ENCODE measurements around the gene TMOD2.

TMOD2 gene

GRCh38 chr15:51726302-51727073, 24.9 kb upstream of the TMOD2 start:
- no peak overlapping the region for H3K4me3 Mint-ChIP-seq
- H3K27ac Mint-ChIP-seq = no peak overlapping the region
- no peaks in the 10 kb centered on the region for H3K9me3 Mint-ChIP-seq
- no peaks in the 10 kb centered on the region for H3K27me3 Mint-ChIP-seq (ENCODE audit: low read depth)
- peaks cover 32% of the 10 kb centered on the region for H3K4me1 Mint-ChIP-seq (ENCODE audit: low read depth)
- peaks cover 23% of the 10 kb centered on the region for H3K36me3 Mint-ChIP-seq (ENCODE audit: low read depth)

- H3K9me3 Mint-ChIP-seq = no peaks in the 10 kb centered on the region
- no peaks in the 10 kb centered on the region for H3K27me3 Mint-ChIP-seq (ENCODE audit: low read depth)
- H3K4me3 Mint-ChIP-seq = no peak overlapping the region
- peaks cover 36% of the 10 kb centered on the region for H3K4me1 Mint-ChIP-seq (ENCODE audit: low read depth)
- peaks cover 14% of the 10 kb centered on the region for H3K36me3 Mint-ChIP-seq (ENCODE audit: low read depth)
- H3K27ac Mint-ChIP-seq = no peak overlapping the region
Observed at GRCh38 chr15:51727141-51727897, 24.1 kb upstream of the TMOD2 start.

- Mint-ChIP-seq H3K27me3 (ENCODE audit: low read depth) (no peaks in the 10 kb centered on the region), H3K36me3 (ENCODE audit: low read depth) (peaks cover 25% of the 10 kb centered on the region), H3K27ac (peak overlapping the region; percentile 95), H3K9me3 (no peaks in the 10 kb centered on the region), H3K4me3 (peak overlapping the region; percentile 81), H3K4me1 (ENCODE audit: low read depth) (peaks cover 56% of the 10 kb centered on the region)
Observed at GRCh38 chr15:51731549-51732267, 19.7 kb upstream of the TMOD2 start.

GRCh38 chr15:51732646-51733045, 18.8 kb upstream of the TMOD2 start:
- Mint-ChIP-seq H3K9me3 (no peaks in the 10 kb centered on the region), H3K27ac (peak overlapping the region; percentile 95), H3K4me1 (ENCODE audit: low read depth) (peaks cover 55% of the 10 kb centered on the region), H3K36me3 (ENCODE audit: low read depth) (peaks cover 24% of the 10 kb centered on the region), H3K4me3 (peak overlapping the region; percentile 72), H3K27me3 (ENCODE audit: low read depth) (no peaks in the 10 kb centered on the region)

GRCh38 chr15:51735228-51736010, 16.0 kb upstream of the TMOD2 start:
- Mint-ChIP-seq H3K4me1 (ENCODE audit: low read depth) (peaks cover 63% of the 10 kb centered on the region), H3K27me3 (ENCODE audit: low read depth) (no peaks in the 10 kb centered on the region), H3K27ac (peak overlapping the region; percentile 82), H3K9me3 (no peaks in the 10 kb centered on the region), H3K4me3 (peak overlapping the region; percentile 88), H3K36me3 (ENCODE audit: low read depth) (peaks cover 17% of the 10 kb centered on the region)

- Mint-ChIP-seq H3K4me3 (peak overlapping the region; percentile 88), H3K36me3 (ENCODE audit: low read depth) (peaks cover 13% of the 10 kb centered on the region), H3K4me1 (ENCODE audit: low read depth) (peaks cover 57% of the 10 kb centered on the region), H3K27me3 (ENCODE audit: low read depth) (no peaks in the 10 kb centered on the region), H3K27ac (peak overlapping the region; percentile 82), H3K9me3 (no peaks in the 10 kb centered on the region)
Observed at GRCh38 chr15:51736069-51736468, 15.3 kb upstream of the TMOD2 start.

GRCh38 chr15:51736751-51737521, 14.5 kb upstream of the TMOD2 start:
- H3K27ac Mint-ChIP-seq = peak overlapping the region; percentile 82
- H3K27me3 Mint-ChIP-seq (ENCODE audit: low read depth) = no peaks in the 10 kb centered on the region
- H3K36me3 Mint-ChIP-seq (ENCODE audit: low read depth) = peaks cover 13% of the 10 kb centered on the region
- peak overlapping the region; percentile 88 for H3K4me3 Mint-ChIP-seq
- no peaks in the 10 kb centered on the region for H3K9me3 Mint-ChIP-seq
- peaks cover 50% of the 10 kb centered on the region for H3K4me1 Mint-ChIP-seq (ENCODE audit: low read depth)

GRCh38 chr15:51737522-51738305, 13.7 kb upstream of the TMOD2 start, which contains the start of gene LYSMD2:
TSS of gene LYSMD2 (minus strand) at chr15:51737655. CDS start at chr15:51737622, 33 bp downstream.
- Mint-ChIP-seq H3K4me3 (peak within 1 kb of the TSS; percentile 88), H3K27me3 (ENCODE audit: low read depth) (peaks cover 4% of the 10 kb centered on the region), H3K36me3 (ENCODE audit: low read depth) (peaks cover 12% of the 10 kb centered on the region), H3K27ac (peak within 1 kb of the TSS; percentile 82), H3K9me3 (no peaks in the 10 kb centered on the region), H3K4me1 (ENCODE audit: low read depth) (peaks cover 43% of the 10 kb centered on the region)

GRCh38 chr15:51738553-51738952, 12.8 kb upstream of the TMOD2 start:
- peak overlapping the region; percentile 68 for H3K4me3 Mint-ChIP-seq
- H3K27ac Mint-ChIP-seq = peak overlapping the region; percentile 81
- H3K36me3 Mint-ChIP-seq (ENCODE audit: low read depth) = peaks cover 3% of the 10 kb centered on the region
- peaks cover 11% of the 10 kb centered on the region for H3K27me3 Mint-ChIP-seq (ENCODE audit: low read depth)
- peaks cover 35% of the 10 kb centered on the region for H3K4me1 Mint-ChIP-seq (ENCODE audit: low read depth)
- H3K9me3 Mint-ChIP-seq = no peaks in the 10 kb centered on the region

- Mint-ChIP-seq H3K27ac (no peak overlapping the region), H3K9me3 (no peaks in the 10 kb centered on the region), H3K4me3 (peak overlapping the region; percentile 38), H3K4me1 (ENCODE audit: low read depth) (peaks cover 32% of the 10 kb centered on the region), H3K36me3 (ENCODE audit: low read depth) (peaks cover 3% of the 10 kb centered on the region), H3K27me3 (ENCODE audit: low read depth) (peaks cover 18% of the 10 kb centered on the region)
Observed at GRCh38 chr15:51739061-51739712, 12.2 kb upstream of the TMOD2 start.

GRCh38 chr15:51749307-51749706, 2.1 kb upstream of the TMOD2 start:
- peaks cover 3% of the 10 kb centered on the region for H3K36me3 Mint-ChIP-seq (ENCODE audit: low read depth)
- no peak overlapping the region for H3K4me3 Mint-ChIP-seq
- peaks cover 10% of the 10 kb centered on the region for H3K4me1 Mint-ChIP-seq (ENCODE audit: low read depth)
- peaks cover 68% of the 10 kb centered on the region for H3K27me3 Mint-ChIP-seq (ENCODE audit: low read depth)
- no peak overlapping the region for H3K27ac Mint-ChIP-seq
- peaks cover 8% of the 10 kb centered on the region for H3K9me3 Mint-ChIP-seq

- Mint-ChIP-seq H3K4me1 (ENCODE audit: low read depth) (peaks cover 10% of the 10 kb centered on the region), H3K4me3 (peak overlapping the region; percentile 75), H3K27me3 (ENCODE audit: low read depth) (peaks cover 64% of the 10 kb centered on the region), H3K27ac (no peak overlapping the region), H3K9me3 (peaks cover 9% of the 10 kb centered on the region), H3K36me3 (ENCODE audit: low read depth) (peaks cover 3% of the 10 kb centered on the region)
Observed at GRCh38 chr15:51750186-51750585, 1.2 kb upstream of the TMOD2 start.

Data from T-helper 1 cell treated with Interleukin-12 subunit alpha and Interleukin-12 subunit beta and Interleukin-4 antibody, amounts not matched to agents 30 μg/mL and 1 μg/mL, for 36 hours (primary cell).